ENCODE results near the gene GMDS. TPM values are rescaled to one million over a fixed set of nuclear protein-coding genes. Genes with fewer than 3 reads are reported as not detected.

Gene GMDS
- polyA plus RNA-seq, 1 of the 3 experiments (the other 2 are of a cell fraction) = 12.3 TPM

DNA sequence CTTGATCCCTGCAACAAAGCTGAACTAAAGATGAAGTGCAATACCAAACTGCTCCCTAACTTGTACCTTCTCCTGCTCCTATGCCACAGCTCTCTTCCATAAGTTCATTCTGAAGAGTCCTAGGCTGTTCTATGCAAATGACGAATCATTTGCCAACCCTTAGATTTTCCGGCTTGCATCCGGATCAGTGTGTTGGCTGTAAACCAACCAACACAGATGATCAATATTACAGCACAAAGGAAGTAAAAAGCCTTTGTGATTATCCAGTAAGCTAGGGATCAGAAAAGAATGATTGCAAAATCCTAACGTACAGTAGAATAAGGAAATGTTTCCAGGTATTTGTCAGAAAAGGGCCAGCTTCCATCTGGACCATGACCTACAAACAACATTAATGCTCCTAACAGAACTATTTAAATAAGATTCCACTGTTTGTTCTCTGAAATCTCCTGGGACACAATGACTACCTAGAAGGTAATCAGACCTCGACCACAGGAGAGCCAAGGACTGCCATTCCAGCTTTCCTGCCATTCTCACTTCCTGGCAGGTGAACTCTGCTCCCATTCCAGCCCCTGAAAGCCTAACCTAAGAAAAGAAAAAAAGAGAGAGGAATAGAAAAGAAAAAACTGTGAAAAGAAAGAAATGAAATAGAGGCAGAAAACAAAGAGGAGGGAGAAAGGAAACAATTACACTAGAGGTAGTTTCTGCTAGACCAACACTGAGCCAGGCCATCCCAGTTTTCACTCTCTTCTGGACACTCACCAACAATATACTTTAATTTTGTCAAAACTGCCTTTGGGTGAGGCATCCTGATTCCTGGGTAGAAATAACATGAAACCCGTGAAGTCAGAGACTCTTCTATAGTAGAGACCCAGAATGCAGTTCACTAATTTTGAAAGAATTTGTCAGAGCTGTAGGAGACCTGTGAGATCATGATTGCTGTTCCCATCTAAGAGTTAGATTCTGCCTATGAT lies 19.7 kb downstream of the GMDS start:
- CTCF ChIA-PET = interaction anchor here (0.9 to 1.2 kb wide), 2 partner anchors 16 to 128 kb away, joined by 3 to 4 read pairs; no protein-coding TSS in a partner anchor
- H2AFZ ChIP-seq (ENCODE audit: low read depth) = no peak overlapping the region
- no peaks in the 10 kb centered on the region for H3K9me3 ChIP-seq
- no peaks in the 10 kb centered on the region for H3K9me2 ChIP-seq
- no peaks in the 10 kb centered on the region for H3K27me3 ChIP-seq (ENCODE audit: insufficient read depth)
- 93% methylated on average over 6 of the region's 6 CpGs for WGBS (ENCODE audit: low lambda C conversion rate)
- H3K9ac ChIP-seq = no peak overlapping the region
- H3K79me2 ChIP-seq (ENCODE audit: insufficient read depth) = no peaks in the 10 kb centered on the region
- H3K4me3 ChIP-seq (ENCODE audit: low read depth in 2 of 2, low read length in 1 of 2) = no peak overlapping the region
- H4K20me1 ChIP-seq (ENCODE audit: insufficient read depth) = no peaks in the 10 kb centered on the region
- H3K4me1 ChIP-seq (ENCODE audit: control insufficient read depth in 1 of 2, insufficient read depth in 2 of 2, low read depth in 1 of 2, low read length in 1 of 2) = peaks cover 0 to 6% of the 10 kb centered on the region in 2 experiments; a peak in 1 of 4 replicates
- TF ChIP-seq RAD21 (IDR thresholded peaks at IDR 0.05; ENCODE audit: low read length) (no peak), TAF1 (IDR thresholded peaks at IDR 0.05; ENCODE audit: borderline replicate concordance, low read depth, low read length) (no peak), FOSL2 (IDR thresholded peaks at IDR 0.05; ENCODE audit: borderline replicate concordance, low read depth) (no peak), GABPA (IDR thresholded peaks at IDR 0.05; ENCODE audit: low read depth) (no peak), NRF1 (IDR thresholded peaks at IDR 0.05; ENCODE audit: low read depth, low read length) (no peak), FOXJ3 (CRISPR knock-in tag; IDR thresholded peaks at IDR 0.05) (no peak), SIN3A (IDR thresholded peaks at IDR 0.05; ENCODE audit: borderline replicate concordance, low read depth, low read length) (no peak), RCOR1 (IDR thresholded peaks at IDR 0.05; ENCODE audit: low read length) (no peak), EZH2phosphoT487 (IDR thresholded peaks at IDR 0.05; ENCODE audit: borderline replicate concordance, low read depth) (no peak), JUND (IDR thresholded peaks at IDR 0.05) (no peak), FOXM1 (IDR thresholded peaks at IDR 0.05; ENCODE audit: low read depth) (no peak), POLR2AphosphoS5 (IDR thresholded peaks at IDR 0.05; ENCODE audit: low read depth, low read length) (no peak), ELF1 (IDR thresholded peaks at IDR 0.05) (no peak)
- TF ChIP-seq, protein P1, sequence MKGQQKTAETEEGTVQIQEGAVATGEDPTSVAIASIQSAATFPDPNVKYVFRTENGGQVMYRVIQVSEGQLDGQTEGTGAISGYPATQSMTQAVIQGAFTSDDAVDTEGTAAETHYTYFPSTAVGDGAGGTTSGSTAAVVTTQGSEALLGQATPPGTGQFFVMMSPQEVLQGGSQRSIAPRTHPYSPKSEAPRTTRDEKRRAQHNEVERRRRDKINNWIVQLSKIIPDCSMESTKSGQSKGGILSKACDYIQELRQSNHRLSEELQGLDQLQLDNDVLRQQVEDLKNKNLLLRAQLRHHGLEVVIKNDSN (IDR thresholded peaks at IDR 0.05; ENCODE audit: borderline replicate concordance, low read depth) = no peak
- TF ChIP-seq, protein P2, sequence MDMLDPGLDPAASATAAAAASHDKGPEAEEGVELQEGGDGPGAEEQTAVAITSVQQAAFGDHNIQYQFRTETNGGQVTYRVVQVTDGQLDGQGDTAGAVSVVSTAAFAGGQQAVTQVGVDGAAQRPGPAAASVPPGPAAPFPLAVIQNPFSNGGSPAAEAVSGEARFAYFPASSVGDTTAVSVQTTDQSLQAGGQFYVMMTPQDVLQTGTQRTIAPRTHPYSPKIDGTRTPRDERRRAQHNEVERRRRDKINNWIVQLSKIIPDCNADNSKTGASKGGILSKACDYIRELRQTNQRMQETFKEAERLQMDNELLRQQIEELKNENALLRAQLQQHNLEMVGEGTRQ (IDR thresholded peaks at IDR 0.05; ENCODE audit: borderline replicate concordance, low read depth, low read length) = no peak
- TF ChIP-seq, protein P3, sequence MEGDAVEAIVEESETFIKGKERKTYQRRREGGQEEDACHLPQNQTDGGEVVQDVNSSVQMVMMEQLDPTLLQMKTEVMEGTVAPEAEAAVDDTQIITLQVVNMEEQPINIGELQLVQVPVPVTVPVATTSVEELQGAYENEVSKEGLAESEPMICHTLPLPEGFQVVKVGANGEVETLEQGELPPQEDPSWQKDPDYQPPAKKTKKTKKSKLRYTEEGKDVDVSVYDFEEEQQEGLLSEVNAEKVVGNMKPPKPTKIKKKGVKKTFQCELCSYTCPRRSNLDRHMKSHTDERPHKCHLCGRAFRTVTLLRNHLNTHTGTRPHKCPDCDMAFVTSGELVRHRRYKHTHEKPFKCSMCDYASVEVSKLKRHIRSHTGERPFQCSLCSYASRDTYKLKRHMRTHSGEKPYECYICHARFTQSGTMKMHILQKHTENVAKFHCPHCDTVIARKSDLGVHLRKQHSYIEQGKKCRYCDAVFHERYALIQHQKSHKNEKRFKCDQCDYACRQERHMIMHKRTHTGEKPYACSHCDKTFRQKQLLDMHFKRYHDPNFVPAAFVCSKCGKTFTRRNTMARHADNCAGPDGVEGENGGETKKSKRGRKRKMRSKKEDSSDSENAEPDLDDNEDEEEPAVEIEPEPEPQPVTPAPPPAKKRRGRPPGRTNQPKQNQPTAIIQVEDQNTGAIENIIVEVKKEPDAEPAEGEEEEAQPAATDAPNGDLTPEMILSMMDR (IDR thresholded peaks at IDR 0.05) = no peak
- TF ChIP-seq, protein P4, sequence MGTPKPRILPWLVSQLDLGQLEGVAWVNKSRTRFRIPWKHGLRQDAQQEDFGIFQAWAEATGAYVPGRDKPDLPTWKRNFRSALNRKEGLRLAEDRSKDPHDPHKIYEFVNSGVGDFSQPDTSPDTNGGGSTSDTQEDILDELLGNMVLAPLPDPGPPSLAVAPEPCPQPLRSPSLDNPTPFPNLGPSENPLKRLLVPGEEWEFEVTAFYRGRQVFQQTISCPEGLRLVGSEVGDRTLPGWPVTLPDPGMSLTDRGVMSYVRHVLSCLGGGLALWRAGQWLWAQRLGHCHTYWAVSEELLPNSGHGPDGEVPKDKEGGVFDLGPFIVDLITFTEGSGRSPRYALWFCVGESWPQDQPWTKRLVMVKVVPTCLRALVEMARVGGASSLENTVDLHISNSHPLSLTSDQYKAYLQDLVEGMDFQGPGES (IDR thresholded peaks at IDR 0.05; ENCODE audit: low read depth, low read length) = no peak
- 0 out of 2 replicates have a peak overlapping the region, but pooled peaks have one; percentile 14 for H3K4me2 ChIP-seq
- no peak overlapping the region for H3K27ac ChIP-seq (ENCODE audit: low read depth in 2 of 2, low read length in 1 of 2)
- DNase-seq = no peak
- POLR2A ChIA-PET = no interaction called here
- no peaks in the 10 kb centered on the region for H3K36me3 ChIP-seq (replicated peaks in 1 of 2; ENCODE audit: control insufficient read depth in 1 of 2, insufficient read depth in 2 of 2, low read length in 1 of 2)
- H3F3A ChIP-seq (replicated peaks; ENCODE audit: insufficient read depth) = no peaks in the 10 kb centered on the region

Measured in SK-N-SH (cell line).